Fibroblast of lung (primary cell): ENCODE data around the gene GSTM3. TPM values are rescaled to one million over a fixed set of nuclear protein-coding genes. Genes with fewer than 3 reads are reported as not detected.
A peak's percentile ranks its signal among the peaks of the same experiment; 100 is the strongest.

Source experiments
- DNase-seq, 2 donors: peaks; one replicate each; pipeline versions ENCODE4 v3.0.0 to v3.0.0-alpha.2; 2010; ENCODE audit warnings: low read depth in 2 of 2
- H2AFZ ChIP-seq: 2 replicates; pipeline ENCODE4 v1.5.1; 2012; ENCODE audit warnings: low read length, control low read depth, inconsistent platforms
- H3K27ac ChIP-seq: 2 replicates; pipeline ENCODE4 v1.5.1; 2011; ENCODE audit warnings: low read length, control low read depth; ENCODE audit not compliant: insufficient read depth
- H3K27me3 ChIP-seq: 2 replicates; pipeline ENCODE4 v1.5.1; 2011; ENCODE audit warnings: mild to moderate bottlenecking, low read length; ENCODE audit not compliant: control insufficient read depth, insufficient read depth
- H3K36me3 ChIP-seq: 2 replicates; pipeline ENCODE4 v1.5.1; 2011; ENCODE audit warnings: low read length; ENCODE audit not compliant: control insufficient read depth, insufficient read depth
- H3K4me1 ChIP-seq: 2 replicates; pipeline ENCODE4 v1.5.1; 2011; ENCODE audit warnings: low read length; ENCODE audit not compliant: control insufficient read depth, insufficient read depth; ENCODE audit errors: extremely low read depth
- H3K4me2 ChIP-seq: 2 replicates; pipeline ENCODE4 v1.5.1; 2011; ENCODE audit warnings: low read length, control low read depth; ENCODE audit not compliant: insufficient read depth; ENCODE audit errors: extremely low read depth
- H3K4me3 ChIP-seq, 4 experiments: fragments of 200-600 bp in 1 of 4; sonication (generic) in 1 of 4; replicated peaks in 1 of 4; 2 replicates each; pipeline ENCODE4 v1.5.1; 2011 to 2016; ENCODE audit warnings: low read length in 4 of 4, low read depth in 3 of 4, mild to moderate bottlenecking in 3 of 4, control low read depth in 2 of 4, inconsistent platforms in 1 of 4, mixed read lengths in 1 of 4; ENCODE audit not compliant: insufficient read depth in 1 of 4; ENCODE audit errors: control extremely low read depth in 1 of 4
- H3K79me2 ChIP-seq: 2 replicates; pipeline ENCODE4 v1.5.1; 2012; ENCODE audit warnings: mild to moderate bottlenecking, low read length, inconsistent platforms; ENCODE audit not compliant: control insufficient read depth, insufficient read depth
- H3K9ac ChIP-seq: 2 replicates; pipeline ENCODE4 v1.5.1; 2011; ENCODE audit warnings: mild to moderate bottlenecking, low read length, control low read depth; ENCODE audit not compliant: insufficient read depth
- H3K9me3 ChIP-seq: 2 replicates; pipeline ENCODE4 v1.5.1; 2012; ENCODE audit warnings: low read depth, low read length; ENCODE audit not compliant: control insufficient read depth, insufficient read depth
- H4K20me1 ChIP-seq: 2 replicates; pipeline ENCODE4 v1.5.1; 2011; ENCODE audit warnings: low read length; ENCODE audit not compliant: control insufficient read depth, insufficient read depth; ENCODE audit errors: extremely low read depth
- CTCF ChIP-seq, 2 donors: IDR thresholded peaks in 1 of 2; conservative IDR thresholded peaks in 1 of 2; 1 replicate in 1 of 2; 2 replicates in 1 of 2; pipeline ENCODE4 v1.5.1; 2011 to 2012; ENCODE audit warnings: low read length in 2 of 2, control low read depth in 1 of 2, inconsistent platforms in 1 of 2, low read depth in 1 of 2, mild to moderate bottlenecking in 1 of 2
- EZH2 ChIP-seq: IDR thresholded peaks from 2 replicates; pipeline ENCODE4 v1.5.1; 2012; ENCODE audit warnings: low read length, control low read depth, mild to moderate bottlenecking; ENCODE audit errors: missing control alignments
- polyA plus RNA-seq, 2 donors: library from polyadenylated mRNA; depleted of rRNA in 1 of 2; stranded (reverse) in 1 of 2; unstranded in 1 of 2; fragments of >200 nt; gene quantifications; 2 replicates each; pipeline ENCODE4 v1.2.1, GENCODE V29; 2011 to 2012; ENCODE audit warnings: missing spikeins in 1 of 2
- total RNA-seq: library from RNA; depleted of rRNA; stranded (reverse); fragments of >200 nt; gene quantifications from 2 replicates; pipeline ENCODE4 v1.2.1, GENCODE V29; 2014

The GSTM3 gene
- total and polyA plus RNA-seq, 2 donors (not counting 1 experiment from before 2014, with no cell fraction given), result 51.4 to 207 TPM

GRCh38 chr1:109775398-109775797, 34.6 kb upstream of the GSTM3 start:
- Histone ChIP-seq H3K27me3 (peaks cover 3% of the 10 kb centered on the region), H4K20me1 (no peaks in the 10 kb centered on the region), H3K36me3 (no peaks in the 10 kb centered on the region), H3K79me2 (no peaks in the 10 kb centered on the region), H2AFZ (no peak overlapping the region), H3K4me2 (no peak overlapping the region), H3K4me3 (no peak overlapping the region), H3K4me1 (peaks cover 4% of the 10 kb centered on the region), H3K9ac (no peak overlapping the region), H3K27ac (no peak overlapping the region), H3K9me3 (no peaks in the 10 kb centered on the region)
- DNase-seq, result peak in 1 of 2 donors; percentile 20
- TF ChIP-seq CTCF (conservative IDR thresholded peaks at IDR 0.05 in 1 of 2, IDR thresholded peaks at IDR 0.05 in 1 of 2; ENCODE audit: low read depth in 1 of 2, low read length in 2 of 2) (no peak), EZH2 (no peak)

- peaks cover 3% of the 10 kb centered on the region for H3K27me3 ChIP-seq
- H3K36me3 ChIP-seq, result no peaks in the 10 kb centered on the region
- no peaks in the 10 kb centered on the region for H3K9me3 ChIP-seq
- no peak overlapping the region for H3K4me2 ChIP-seq
- H3K4me1 ChIP-seq, result peaks cover 4% of the 10 kb centered on the region
- no peaks in the 10 kb centered on the region for H3K79me2 ChIP-seq
- no peak overlapping the region for H3K9ac ChIP-seq
- no peak overlapping the region for H3K4me3 ChIP-seq
- no peaks in the 10 kb centered on the region for H4K20me1 ChIP-seq
- no peak for DNase-seq
- TF ChIP-seq EZH2 (no peak), CTCF (conservative IDR thresholded peaks at IDR 0.05 in 1 of 2, IDR thresholded peaks at IDR 0.05 in 1 of 2; ENCODE audit: low read depth in 1 of 2, low read length in 2 of 2) (no peak)
- H2AFZ ChIP-seq, result peak overlapping the region; percentile 6
- no peak overlapping the region for H3K27ac ChIP-seq
Observed at GRCh38 chr1:109773900-109774485, 33.2 kb upstream of the GSTM3 start.

GRCh38 chr1:109773203-109773899, 32.5 kb upstream of the GSTM3 start:
- no peaks in the 10 kb centered on the region for H3K9me3 ChIP-seq
- H3K27me3 ChIP-seq, result peaks cover 3% of the 10 kb centered on the region
- no peaks in the 10 kb centered on the region for H3K36me3 ChIP-seq
- DNase-seq, result peak; percentile 76 to 91
- H3K4me2 ChIP-seq, result no peak overlapping the region
- H3K4me1 ChIP-seq, result peaks cover 4% of the 10 kb centered on the region
- H3K79me2 ChIP-seq, result no peaks in the 10 kb centered on the region
- no peak overlapping the region for H3K4me3 ChIP-seq
- no peaks in the 10 kb centered on the region for H4K20me1 ChIP-seq
- no peak overlapping the region for H3K27ac ChIP-seq
- H2AFZ ChIP-seq, result no peak overlapping the region
- TF ChIP-seq CTCF (conservative IDR thresholded peaks at IDR 0.05 in 1 of 2, IDR thresholded peaks at IDR 0.05 in 1 of 2; ENCODE audit: low read depth in 1 of 2, low read length in 2 of 2) (peak; percentile 85 to 95), EZH2 (no peak)
- no peak overlapping the region for H3K9ac ChIP-seq
